ENCODE data around the gene CNOT2. TPM values are rescaled to one million over a fixed set of nuclear protein-coding genes. Genes with fewer than 3 reads are reported as not detected.

Gene CNOT2
- polyA plus RNA-seq, 3 donors, result 19.9 to 32.8 (median 23.8) TPM

DNA sequence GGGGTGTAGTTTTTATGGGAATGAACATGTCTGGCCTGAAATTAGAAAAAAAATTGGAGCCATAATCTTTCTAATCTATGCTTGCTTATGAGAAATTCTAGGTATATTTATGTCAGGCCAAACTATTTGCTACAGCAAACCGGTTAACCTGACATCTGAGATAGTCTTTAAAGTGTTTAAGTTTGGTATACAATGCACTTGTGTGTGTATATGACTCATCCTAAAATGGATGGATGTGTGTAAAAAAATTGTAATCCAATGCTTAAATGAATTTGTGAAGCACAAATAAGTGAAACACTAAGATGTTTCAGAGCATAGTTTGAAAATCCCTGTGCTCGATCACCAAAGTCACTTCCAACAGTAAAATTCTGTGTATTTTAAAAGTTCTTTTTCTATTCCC lies 6.7 kb downstream of the CNOT2 start:
- 68 to 89% (median 89%) methylated on average over 2 of the region's 2 CpGs for WGBS, 3 donors

DNA sequence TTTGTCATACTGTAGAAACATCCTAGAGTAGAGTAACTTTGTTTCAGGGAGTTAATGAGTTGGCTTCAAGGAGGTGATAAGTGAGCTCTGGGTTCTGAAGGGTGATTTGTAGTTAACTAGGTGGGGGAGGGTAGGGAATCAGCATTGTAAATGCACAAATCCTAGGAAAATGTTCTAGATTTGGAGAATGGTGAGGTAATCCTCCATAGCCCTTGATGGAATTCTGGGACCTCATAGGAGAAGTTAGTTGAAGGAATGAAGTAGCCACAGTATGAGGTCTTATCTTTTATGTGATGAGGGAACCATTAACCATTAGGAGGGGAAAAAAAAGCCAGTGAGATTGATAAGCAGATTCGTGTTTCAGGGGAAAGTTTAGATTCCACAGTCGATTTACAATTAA lies 8.0 kb downstream of the CNOT2 start:
- no peak overlapping the region for H3K27ac ChIP-seq (ENCODE audit: low read depth, low read length)
- WGBS, 3 donors, result 42 to 71% (median 52%) methylated on average over 2 of the region's 2 CpGs

More for the DNA sequence above, 6.7 kb downstream of the CNOT2 start:
- no peak overlapping the region for H3K27ac ChIP-seq (ENCODE audit: low read depth, low read length)

DNA sequence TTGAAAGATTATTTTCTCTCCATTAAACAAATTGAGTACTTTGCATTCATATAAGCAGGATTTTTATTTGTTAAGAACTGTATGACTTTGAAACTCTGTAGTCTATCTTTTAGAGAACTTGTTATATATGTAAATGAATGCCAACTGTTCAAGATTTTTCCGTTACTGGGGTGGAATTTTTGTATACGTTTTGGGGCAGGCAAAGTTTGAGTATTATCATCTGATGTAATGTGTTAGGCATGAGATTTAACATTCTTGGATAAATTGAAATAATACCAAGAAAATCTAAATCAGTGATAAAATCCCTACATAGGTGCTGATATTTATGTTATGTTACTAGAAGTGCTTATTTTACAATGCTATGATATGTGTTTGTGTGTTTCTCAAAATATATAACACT lies 8.4 kb downstream of the CNOT2 start:
- WGBS, 3 donors, result 56 to 72% (median 71%) methylated on average over 2 of the region's 2 CpGs
- H3K27ac ChIP-seq (ENCODE audit: low read depth, low read length), result no peak overlapping the region

DNA sequence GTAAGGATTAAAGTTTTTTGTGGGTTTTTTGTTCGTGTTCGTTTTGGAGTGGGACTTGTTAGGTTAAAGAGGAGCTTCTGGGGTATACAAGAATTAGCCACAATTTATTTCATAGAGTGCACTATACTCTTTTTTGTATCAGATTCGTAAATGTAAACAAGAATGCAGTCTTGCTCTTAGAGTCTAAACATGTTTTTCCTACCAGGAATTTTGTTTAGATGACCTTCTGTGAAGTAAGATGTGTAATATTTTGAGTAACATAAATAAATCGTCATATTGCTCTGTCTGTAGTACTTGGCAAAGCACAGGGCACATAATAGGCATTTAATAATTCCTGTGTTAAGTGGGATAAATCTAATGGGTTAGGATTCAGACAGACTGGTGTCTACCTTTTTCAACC lies 9.6 kb downstream of the CNOT2 start:
- WGBS, 3 donors, result 69 to 85% (median 79%) methylated on average over 4 of the region's 4 CpGs
- H3K27ac ChIP-seq (ENCODE audit: low read depth, low read length), result no peak overlapping the region

DNA sequence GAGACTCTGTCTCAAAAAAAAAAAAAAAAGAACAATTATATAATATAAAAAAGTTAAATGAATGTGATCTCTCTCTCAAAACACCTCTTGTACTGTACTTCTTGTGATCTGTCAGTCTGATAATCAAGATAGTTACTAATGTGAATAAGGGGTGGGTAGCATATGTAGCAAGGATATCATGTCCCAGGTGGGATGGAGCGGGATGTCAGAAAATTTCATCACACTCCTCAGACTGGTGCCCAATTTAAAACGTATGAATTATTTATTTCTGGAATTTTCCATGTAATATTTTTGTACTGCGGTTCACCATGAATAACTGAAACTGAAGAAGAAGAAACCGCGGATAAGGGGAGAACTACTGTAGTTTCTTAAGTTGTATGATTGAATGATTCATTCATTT lies 11.0 kb downstream of the CNOT2 start:
- no peak overlapping the region for H3K27ac ChIP-seq (ENCODE audit: low read depth, low read length)
- 90 to 91% (median 90%) methylated on average over 5 of the region's 5 CpGs for WGBS, 3 donors

DNA sequence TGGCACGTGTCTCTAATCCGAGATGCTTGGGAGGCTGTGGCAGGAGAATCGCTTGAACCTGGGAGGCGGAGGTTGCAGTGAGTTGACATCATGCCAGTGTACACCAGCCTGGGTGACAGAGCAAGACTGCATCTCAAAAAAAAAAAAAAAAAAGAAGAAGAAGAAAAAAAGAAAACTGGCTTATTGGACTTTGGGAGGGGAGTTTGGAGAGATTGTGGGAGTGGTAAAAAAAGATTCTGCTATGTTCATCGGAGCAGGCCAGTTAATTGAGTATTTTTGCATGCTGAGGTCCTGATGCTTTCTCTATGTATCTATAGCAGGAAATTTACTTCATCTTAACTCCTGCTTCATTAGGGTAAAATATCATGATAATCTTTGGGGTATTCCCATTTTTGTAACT lies 11.6 kb downstream of the CNOT2 start:
- 89 to 91% (median 90%) methylated on average over 5 of the region's 5 CpGs for WGBS, 3 donors
- H3K27ac ChIP-seq (ENCODE audit: low read depth, low read length), result no peak overlapping the region

DNA sequence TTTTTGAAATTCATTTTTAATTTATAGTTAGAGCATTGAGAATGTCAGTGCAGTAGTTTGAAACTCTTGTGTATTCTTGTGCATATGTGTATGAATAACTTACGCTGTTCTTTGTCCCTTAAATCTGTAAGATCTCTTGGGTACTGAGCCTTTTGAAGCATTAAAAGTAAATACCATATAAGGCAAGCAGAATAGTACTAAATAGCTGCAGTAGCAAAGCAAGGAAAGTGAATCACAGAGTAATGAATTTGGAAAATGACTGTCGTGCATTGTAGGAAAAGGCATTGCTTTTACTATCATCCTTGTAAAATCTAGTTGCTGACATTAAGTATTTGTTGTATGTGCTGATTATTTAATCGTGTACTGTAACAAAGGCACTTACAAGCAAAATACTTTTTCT lies 12.1 kb downstream of the CNOT2 start:
- H3K27ac ChIP-seq (ENCODE audit: low read depth, low read length), result no peak overlapping the region
- WGBS, 3 donors, result 48 to 67% (median 49%) methylated on average over 3 of the region's 3 CpGs

DNA sequence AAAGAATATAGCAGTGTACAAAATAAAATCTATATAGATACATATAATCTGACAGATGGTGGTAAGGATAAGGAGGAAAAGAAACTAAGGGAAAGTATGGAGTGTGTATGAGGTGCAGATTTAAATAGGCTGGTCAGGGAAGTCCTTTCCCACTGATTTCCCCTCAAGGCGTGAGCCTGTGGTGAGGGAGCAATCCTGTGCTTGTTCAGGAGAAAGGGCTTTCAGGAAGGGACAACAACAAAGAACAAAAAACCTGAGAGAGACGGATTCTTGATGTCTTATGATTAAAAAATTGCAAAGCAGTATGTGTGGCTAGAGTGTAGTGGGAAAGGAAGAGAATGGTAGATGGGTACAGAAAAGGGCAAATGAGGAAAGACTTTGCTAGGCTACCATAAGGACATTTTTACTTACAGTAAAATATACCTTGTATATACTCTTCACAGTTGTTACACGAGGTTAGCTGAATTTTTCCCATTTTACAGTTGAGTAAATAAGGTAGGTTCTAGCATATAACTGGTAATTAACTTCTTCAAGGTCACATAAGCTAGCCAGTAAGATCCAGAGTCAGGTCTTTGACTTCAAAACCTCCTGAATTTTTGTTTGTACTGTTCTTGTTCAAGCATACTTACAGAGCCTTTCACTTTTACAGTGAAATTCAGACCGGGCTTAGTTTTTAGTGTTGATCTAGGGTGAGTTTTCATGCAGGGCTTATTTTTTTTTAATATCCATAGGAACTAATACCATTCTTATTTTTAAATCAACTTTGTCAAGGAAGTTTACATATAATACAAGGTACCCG lies 15.6 kb downstream of the CNOT2 start:
- H3K27ac ChIP-seq (ENCODE audit: low read depth, low read length), result no peak overlapping the region
- WGBS, 3 donors, result 76 to 84% (median 78%) methylated on average over 5 of the region's 5 CpGs

DNA sequence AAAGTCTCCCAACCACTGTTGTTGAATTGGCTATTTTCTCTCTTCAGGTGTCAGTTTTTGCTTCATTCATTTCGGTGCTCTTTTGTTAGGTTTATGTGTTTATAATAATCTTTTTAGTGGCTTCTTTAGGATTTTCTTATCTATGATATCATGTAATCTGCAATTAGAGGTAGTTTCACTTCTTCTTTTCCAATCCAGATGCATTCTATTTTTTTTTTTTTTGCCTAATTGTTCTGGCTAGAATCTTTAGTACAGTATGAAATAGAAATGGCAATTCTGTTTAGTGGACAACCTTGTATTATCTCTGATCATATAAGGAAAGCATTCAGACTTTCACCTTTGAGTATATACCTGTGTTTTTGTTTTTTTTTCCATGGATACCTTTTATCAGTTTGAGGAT lies 17.4 kb downstream of the CNOT2 start:
- WGBS, 3 donors, result 93 to 95% (median 93%) methylated on average over 1 of the region's 1 CpG
- no peak overlapping the region for H3K27ac ChIP-seq (ENCODE audit: low read depth, low read length)

DNA sequence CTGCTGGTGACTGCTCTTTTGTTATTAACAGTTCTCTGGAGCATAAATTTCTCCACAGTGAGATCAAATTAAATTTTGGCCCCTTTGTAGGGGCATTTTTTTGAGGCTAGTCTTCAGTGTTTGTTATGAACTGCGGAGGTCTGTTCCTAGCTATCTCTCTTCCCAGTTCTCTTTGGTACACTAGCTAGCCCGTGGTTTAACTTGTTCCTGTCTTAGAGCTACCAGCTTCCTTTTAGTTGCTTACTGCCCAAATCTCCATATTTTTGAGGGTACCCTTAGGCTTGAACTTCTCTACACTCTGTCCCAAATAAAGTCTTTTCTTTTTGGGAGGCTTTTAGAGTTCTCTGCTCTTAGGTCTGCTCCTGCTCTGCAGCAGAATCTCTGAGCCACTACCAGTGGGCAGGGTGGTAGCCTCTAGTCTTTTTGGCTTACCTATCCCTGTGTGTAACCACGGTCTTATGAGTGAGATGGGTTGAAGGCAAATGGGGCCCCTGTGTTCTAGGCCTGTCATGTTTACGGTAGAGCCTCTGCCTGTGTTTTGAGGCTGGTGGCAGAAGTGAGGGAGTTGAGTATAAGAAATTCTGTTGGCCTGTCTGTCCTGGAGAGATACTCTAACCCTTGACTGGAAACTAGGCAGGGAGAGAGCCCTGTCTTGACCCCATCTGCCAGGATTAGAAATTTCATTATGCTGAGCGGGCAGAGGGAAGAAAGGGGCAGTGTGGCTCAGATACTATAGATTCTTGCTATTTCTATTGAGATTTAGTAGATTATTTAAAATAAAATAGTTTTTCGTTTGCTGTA lies 21.0 kb downstream of the CNOT2 start:
- H3K27ac ChIP-seq (ENCODE audit: low read depth, low read length), result no peak overlapping the region
- 80 to 88% (median 84%) methylated on average over 6 of the region's 6 CpGs for WGBS, 3 donors

DNA sequence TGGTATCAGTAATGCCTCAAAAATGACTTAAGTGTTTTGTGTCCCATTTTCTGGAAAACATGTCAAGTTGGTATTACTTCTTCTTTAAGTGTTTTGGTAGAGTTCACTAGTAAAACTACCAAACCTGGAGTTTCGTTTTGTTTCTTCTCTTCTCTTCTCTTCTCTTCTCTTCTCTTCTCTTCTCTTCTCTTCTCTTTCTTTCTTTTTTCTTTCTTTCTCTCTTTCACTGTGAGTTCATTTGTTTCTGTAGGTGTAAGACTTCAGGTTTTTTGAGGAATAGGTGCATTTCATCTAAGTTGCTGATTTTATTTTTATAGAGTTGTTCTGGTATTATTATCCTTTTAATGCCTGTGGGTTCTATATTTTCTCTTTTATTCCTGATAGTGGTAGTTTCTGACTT lies 21.9 kb downstream of the CNOT2 start:
- H3K27ac ChIP-seq (ENCODE audit: low read depth, low read length), result no peak overlapping the region
- 85 to 89% (median 88%) methylated on average over 1 of the region's 1 CpG for WGBS, 3 donors

DNA sequence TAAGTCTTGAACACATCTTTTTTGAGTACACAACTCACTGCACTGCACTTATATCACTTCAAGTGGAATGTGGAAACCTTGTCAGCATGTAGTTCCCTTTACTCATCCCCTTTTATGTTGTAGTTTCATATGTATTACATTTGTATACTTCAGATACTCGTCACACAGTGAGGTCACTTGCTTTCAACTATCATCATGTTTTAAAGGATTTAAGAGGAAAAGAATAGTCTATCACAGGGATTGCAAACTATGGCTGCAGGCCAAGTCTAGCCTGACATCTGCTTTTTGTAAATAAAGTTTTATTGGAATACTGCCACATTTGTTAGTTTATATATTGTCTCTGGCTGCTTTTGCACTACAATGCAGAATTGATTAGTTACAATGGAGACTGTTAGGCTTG lies 24.3 kb downstream of the CNOT2 start:
- H3K27ac ChIP-seq (ENCODE audit: low read depth, low read length), result no peak overlapping the region
- 76 to 94% (median 83%) methylated on average over 1 of the region's 1 CpG for WGBS, 3 donors

DNA sequence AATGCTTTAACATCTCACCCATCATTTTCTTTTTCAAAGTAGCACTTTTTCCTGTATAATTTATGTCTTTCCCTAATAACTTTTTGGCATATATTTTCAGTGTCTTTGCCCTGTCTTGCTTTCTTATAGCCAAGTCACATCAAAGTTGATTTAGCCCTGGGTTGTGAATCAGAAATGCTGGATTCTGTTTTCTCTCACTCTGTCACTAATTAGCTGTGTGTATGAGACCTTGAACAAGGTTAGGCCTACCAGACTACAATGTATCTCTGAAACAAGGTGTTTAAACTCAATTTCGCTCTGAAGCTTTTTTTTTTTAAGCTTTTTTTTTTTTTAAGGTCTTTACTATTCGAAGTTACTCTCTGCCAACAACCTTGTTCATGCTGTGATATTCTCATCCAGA lies 25.7 kb downstream of the CNOT2 start:
- 46 to 75% (median 66%) methylated on average over 2 of the region's 2 CpGs for WGBS, 3 donors
- H3K27ac ChIP-seq (ENCODE audit: low read depth, low read length), result no peak overlapping the region

DNA sequence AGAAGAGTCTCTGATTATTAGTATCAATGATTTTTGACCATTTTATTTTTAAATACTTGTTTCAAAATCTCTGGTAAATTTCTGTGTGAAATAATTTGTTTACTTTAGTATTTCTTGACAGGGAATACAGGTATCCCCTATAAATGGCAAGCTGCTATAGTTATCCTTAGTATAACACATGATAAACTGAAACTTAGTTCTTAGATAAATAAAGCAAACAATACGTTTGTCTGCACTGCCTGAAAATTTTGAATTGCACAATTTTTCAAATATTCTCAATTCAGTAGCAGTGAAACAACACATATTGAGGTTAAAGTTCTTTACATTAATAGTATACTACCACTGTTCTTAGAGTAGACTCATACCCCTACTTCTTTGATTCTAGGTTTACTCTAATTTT lies 26.9 kb downstream of the CNOT2 start:
- WGBS, 3 donors, result 26 to 49% (median 44%) methylated on average over 1 of the region's 1 CpG
- no peak overlapping the region for H3K27ac ChIP-seq (ENCODE audit: low read depth, low read length)

DNA sequence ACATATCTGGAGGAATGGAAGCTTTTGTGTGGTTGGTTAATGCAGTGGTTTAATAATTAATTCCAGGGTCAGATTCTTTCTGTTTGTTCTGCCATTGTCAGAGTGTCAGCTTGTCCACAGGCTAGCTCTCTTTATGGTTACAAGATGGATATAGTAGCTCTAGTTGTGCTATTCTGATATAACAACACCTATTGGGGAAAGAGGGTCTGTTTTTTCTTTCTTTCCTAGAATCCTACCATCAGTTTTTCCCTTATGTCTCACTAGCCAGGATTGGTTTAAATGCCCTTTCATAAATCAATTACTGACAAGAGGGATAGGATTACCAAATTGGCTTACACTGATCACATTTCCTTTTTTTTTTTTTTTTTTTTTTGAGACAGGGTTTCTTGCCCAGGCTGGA lies 27.8 kb downstream of the CNOT2 start:
- H3K27ac ChIP-seq (ENCODE audit: low read depth, low read length), result no peak overlapping the region

DNA sequence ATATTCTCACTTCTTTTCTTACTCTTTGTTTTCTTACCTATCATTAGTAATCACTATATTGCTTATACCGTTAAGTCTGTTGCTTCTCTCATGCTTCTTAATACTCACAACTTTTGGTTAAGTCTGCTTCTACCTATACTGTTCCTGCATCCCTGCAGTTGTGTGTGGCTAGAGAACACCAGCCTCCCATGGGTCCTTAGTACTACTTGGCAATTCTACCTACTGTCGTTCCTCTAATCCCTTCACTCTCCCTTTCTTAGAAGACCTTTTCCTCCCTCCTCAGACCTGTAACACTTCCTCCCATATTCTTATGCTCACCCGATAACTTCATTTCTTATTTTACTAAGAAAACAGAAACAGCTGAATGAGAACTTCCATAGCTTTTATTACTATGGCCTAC lies 29.3 kb downstream of the CNOT2 start:
- no peak overlapping the region for H3K27ac ChIP-seq (ENCODE audit: low read depth, low read length)
- 89 to 93% (median 93%) methylated on average over 3 of the region's 3 CpGs for WGBS, 3 donors

DNA sequence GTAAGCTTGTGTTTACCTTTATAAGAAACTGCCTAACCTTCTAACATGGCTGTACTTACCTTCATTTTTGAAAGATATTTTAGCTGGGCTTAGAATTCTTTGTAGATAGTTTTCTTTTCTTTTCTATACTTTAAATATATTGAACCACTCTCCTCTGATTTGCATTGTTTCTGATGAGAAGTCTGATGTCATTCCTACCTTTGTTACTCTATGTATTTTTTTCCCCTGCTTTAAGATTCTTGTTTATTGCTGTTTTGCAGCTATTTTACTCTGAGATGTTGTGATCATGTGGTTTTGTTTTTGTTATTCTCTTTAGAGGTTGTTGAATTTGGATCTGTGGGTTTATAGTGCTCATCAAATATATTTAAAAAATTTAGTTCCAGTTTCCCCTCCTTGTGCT lies 31.8 kb downstream of the CNOT2 start:
- H3K27ac ChIP-seq (ENCODE audit: low read depth, low read length), result no peak overlapping the region

DNA sequence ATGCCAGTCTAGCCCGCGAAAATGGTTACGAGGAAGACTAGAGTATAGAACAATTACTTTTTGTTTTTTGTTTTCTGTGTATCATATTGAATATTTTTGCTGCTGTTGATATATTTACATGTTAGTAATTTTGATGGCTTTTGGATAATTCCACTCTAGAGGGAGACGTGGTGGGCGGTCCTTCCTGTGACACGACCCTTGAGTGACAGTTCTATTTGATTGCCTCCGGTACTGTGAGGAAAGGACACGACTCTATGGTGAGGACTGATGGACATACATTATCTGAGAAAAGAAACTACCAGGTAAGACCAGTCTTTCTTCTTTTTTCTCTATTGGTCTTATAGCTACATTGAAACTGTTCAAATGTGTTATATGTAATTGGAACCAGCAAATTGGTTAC lies 34.7 kb downstream of the CNOT2 start:
- H3K27ac ChIP-seq (ENCODE audit: low read depth, low read length), result no peak overlapping the region
- 90 to 96% (median 96%) methylated on average over 8 of the region's 8 CpGs for whole genome bisulfite sequencing, 3 donors

DNA sequence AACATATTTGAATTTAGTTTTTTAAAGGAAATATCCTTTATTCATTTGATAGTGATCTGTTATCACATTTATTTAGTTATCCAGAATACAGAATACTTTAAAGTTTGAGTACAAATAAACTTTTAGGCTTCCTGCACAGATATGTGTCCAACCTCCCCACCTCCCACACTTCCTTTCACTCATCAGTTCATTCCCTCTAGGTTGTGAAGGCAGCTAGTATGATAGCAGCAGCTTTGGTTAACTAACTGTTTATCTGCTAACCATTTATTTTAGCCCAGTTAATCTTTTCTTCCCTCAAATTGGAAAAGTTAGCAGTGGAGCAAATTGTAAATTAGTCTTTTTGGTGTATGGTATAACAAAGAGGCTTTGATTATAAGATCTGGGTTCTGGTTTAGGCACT lies 35.7 kb downstream of the CNOT2 start:
- no peak overlapping the region for H3K27ac ChIP-seq (ENCODE audit: low read depth, low read length)

DNA sequence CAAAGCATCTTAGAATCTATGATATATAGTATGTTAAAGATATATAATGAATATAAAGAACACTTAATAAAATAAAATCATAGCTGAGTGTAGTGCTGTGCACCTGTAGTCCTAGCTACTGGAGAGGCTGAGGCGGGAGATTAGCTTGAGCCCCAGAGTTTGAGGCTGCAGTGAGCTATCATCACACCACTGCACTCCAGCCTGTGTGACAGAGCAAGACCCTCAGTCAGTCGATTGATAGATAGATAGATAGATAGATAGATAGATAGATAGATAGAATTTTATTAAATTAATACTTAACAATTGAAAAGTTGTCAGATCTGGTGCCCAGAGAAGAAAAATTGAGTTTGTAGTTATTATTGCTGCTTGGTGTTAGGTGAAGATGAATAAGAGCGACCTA lies 40.0 kb downstream of the CNOT2 start:
- H3K27ac ChIP-seq (ENCODE audit: low read depth, low read length), result no peak overlapping the region
- WGBS, 3 donors, result 94 to 97% (median 95%) methylated on average over 3 of the region's 3 CpGs
